ENCODE data around the gene INO80E.

Gene INO80E

GRCh38 chr16:30028438-30029076, 32.5 kb downstream of the INO80E start:
- no peak for DNase-seq (ENCODE audit: low read depth)
- H3K4me3 ChIP-seq (ENCODE audit: low read length) = no peak overlapping the region
- TF ChIP-seq, protein P1, sequence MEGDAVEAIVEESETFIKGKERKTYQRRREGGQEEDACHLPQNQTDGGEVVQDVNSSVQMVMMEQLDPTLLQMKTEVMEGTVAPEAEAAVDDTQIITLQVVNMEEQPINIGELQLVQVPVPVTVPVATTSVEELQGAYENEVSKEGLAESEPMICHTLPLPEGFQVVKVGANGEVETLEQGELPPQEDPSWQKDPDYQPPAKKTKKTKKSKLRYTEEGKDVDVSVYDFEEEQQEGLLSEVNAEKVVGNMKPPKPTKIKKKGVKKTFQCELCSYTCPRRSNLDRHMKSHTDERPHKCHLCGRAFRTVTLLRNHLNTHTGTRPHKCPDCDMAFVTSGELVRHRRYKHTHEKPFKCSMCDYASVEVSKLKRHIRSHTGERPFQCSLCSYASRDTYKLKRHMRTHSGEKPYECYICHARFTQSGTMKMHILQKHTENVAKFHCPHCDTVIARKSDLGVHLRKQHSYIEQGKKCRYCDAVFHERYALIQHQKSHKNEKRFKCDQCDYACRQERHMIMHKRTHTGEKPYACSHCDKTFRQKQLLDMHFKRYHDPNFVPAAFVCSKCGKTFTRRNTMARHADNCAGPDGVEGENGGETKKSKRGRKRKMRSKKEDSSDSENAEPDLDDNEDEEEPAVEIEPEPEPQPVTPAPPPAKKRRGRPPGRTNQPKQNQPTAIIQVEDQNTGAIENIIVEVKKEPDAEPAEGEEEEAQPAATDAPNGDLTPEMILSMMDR (conservative IDR thresholded peaks at IDR 0.05; ENCODE audit: low read depth, low read length) = no peak

DNA sequence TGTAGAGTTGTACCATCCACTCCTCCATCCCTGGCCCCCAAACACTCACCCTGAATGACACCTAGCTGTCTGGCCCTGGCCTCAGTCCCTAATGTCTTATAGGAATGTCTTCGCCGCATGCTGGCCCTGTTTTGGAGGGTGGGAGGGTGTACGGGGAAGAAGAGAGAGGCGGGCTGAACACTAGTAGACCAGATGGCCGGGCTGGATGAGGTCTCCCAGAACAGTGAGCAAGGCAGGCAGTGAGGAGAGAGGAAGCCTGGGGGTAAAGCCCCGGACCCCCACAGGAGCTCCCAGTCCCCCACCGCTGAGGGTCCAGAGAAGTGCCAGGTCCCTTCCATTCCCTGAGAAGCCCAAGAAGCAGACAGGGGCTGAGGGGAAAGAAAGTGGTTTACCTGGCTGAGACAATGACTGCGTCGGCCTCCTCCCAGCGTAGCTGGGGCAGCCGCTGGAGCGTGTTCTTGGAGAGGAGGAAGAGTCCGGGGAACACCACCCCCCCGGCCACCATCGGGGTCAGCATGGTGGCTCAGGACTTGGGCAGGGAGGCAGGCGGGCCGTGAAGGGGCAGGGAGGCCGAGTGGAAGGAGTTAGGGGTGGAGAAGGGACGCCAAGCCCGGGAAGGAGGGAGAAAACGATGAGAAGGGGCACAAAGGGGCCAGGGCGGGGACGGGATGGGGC, 34.1 kb downstream of the INO80E start:
- H3K4me3 ChIP-seq (ENCODE audit: low read length) = no peak overlapping the region
- no peak for DNase-seq (ENCODE audit: low read depth)
- TF ChIP-seq, protein P1 (conservative IDR thresholded peaks at IDR 0.05; ENCODE audit: low read depth, low read length) = no peak

GRCh38 chr16:30030841-30031413, 34.9 kb downstream of the INO80E start, which contains the start of gene TLCD3B:
Gene TLCD3B, minus strand, starts transcription at chr16:30031271. Its CDS starts 744 bp downstream, at chr16:30030527.
- no peak within 1 kb of the TSS for H3K4me3 ChIP-seq (ENCODE audit: low read length)
- TF ChIP-seq, protein P1 (conservative IDR thresholded peaks at IDR 0.05; ENCODE audit: low read depth, low read length) = no peak
- DNase-seq (ENCODE audit: low read depth) = no peak

DNA sequence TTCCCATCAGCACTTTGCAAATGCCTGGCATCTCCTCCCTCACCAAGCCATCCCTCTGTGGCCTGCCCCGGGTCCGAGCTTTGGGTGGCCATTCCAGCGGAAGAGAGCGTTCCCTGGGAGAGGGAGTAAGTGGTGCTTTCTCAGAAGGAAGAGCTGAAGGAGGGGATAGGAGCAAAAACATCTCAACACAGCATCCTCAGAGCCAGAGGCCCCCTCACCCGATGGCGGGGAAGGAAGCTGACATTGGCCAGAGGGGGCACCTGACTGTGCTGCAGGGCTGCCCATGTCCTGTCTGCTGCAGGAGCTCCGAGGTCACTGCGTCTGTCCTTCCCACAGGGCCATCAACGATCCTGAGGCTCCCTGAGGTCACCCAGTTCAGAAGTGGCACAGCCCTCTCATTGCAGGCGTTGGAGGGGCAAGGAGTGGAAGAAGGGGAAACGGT, 35.5 kb downstream of the INO80E start:
- TF ChIP-seq, protein P1 (conservative IDR thresholded peaks at IDR 0.05; ENCODE audit: low read depth, low read length) = no peak
- no peak for DNase-seq (ENCODE audit: low read depth)
- H3K4me3 ChIP-seq (ENCODE audit: low read length) = no peak overlapping the region

GRCh38 chr16:30032083-30032819, 36.2 kb downstream of the INO80E start:
- no peak overlapping the region for H3K4me3 ChIP-seq (ENCODE audit: low read length)
- DNase-seq (ENCODE audit: low read depth) = no peak
- TF ChIP-seq, protein P1 (conservative IDR thresholded peaks at IDR 0.05; ENCODE audit: low read depth, low read length) = peak; percentile 86

GRCh38 chr16:30033270-30033669, 37.2 kb downstream of the INO80E start:
- DNase-seq (ENCODE audit: low read depth) = no peak
- no peak overlapping the region for H3K4me3 ChIP-seq (ENCODE audit: low read length)
- TF ChIP-seq, protein P1 (conservative IDR thresholded peaks at IDR 0.05; ENCODE audit: low read depth, low read length) = no peak
